Measurements from ENCODE around the gene CDH13. TPM values are rescaled to one million over a fixed set of nuclear protein-coding genes. Genes with fewer than 3 reads are reported as not detected.

Gene CDH13
- total and polyA plus RNA-seq, 2 of the 8 experiments (the other 6 are each of a cell fraction or from before 2014, with no cell fraction given): 2.3 to 2.4 TPM

- Histone ChIP-seq H4K20me1 (replicated peaks in 1 of 2; ENCODE audit: control insufficient read depth in 1 of 2, insufficient read depth in 2 of 2, low read length in 2 of 2) (no peaks in the 10 kb centered on the region), H3K14ac (ENCODE audit: insufficient read length) (no peak overlapping the region), H3K27ac (ENCODE audit: low read depth, low read length) (peak overlapping the region; percentile 65; the same call in 1 of the 2 replicates), H3K4ac (replicated peaks; ENCODE audit: insufficient read length, low read depth, low read length) (no peak overlapping the region), H3K4me2 (ENCODE audit: insufficient read depth in 1 of 2, low read depth in 2 of 2, low read length in 2 of 2) (no peak overlapping the region), H2BK5ac (ENCODE audit: low read depth, low read length) (no peak overlapping the region; the same call in 1 of the 2 replicates), H3K9ac (replicated peaks in 1 of 4; ENCODE audit: extremely low read depth in 1 of 4, low read depth in 3 of 4, low read length in 3 of 4) (0 out of 7 replicates have a peak overlapping the region, but pooled peaks of 1 of the 4 experiments have one; percentile 37), H2BK12ac (ENCODE audit: low read depth, low read length) (no peak overlapping the region; the same call in 1 of the 2 replicates), H4K8ac (ENCODE audit: extremely low read depth, insufficient read depth, low read length) (no peak overlapping the region), H2AK5ac (ENCODE audit: low read depth, low read length) (no peak overlapping the region; the same call in 1 of the 2 replicates), H3K79me1 (ENCODE audit: low read depth, low read length) (0 out of 2 replicates have a peak, but pooled peaks cover 2% of the 10 kb centered on the region), H2AFZ (ENCODE audit: low read length) (no peak overlapping the region), H3K27me3 (replicated peaks in 1 of 4; ENCODE audit: control insufficient read depth in 3 of 4, extremely low read depth in 1 of 4, insufficient read depth in 3 of 4, low read length in 3 of 4) (no peaks in the 10 kb centered on the region), H2BK20ac (ENCODE audit: low read length) (no peak overlapping the region), H3K23ac (ENCODE audit: insufficient read length) (no peak overlapping the region), H4K91ac (replicated peaks; ENCODE audit: insufficient read length, low read length) (no peak overlapping the region), H3K4me3 (ENCODE audit: extremely low read depth in 1 of 4, insufficient read depth in 2 of 4, low read depth in 3 of 4, low read length in 4 of 4) (no peak overlapping the region), H3K36me3 (ENCODE audit: control insufficient read depth in 2 of 4, insufficient read depth in 4 of 4, low read length in 3 of 4) (peaks cover 0 to 17% (median 2%) of the 10 kb centered on the region in 4 experiments; a peak in 4 of 8 replicates), H4K5ac (ENCODE audit: insufficient read length, low read depth, low read length) (no peak overlapping the region), H2BK15ac (ENCODE audit: low read length) (no peak overlapping the region), H3K23me2 (ENCODE audit: low read depth, low read length) (no peaks in the 10 kb centered on the region), H2BK120ac (replicated peaks; ENCODE audit: low read depth, low read length) (no peak overlapping the region), H3K79me2 (ENCODE audit: control insufficient read depth in 1 of 2, insufficient read depth in 2 of 2, low read length in 2 of 2) (peaks cover 0 to 15% of the 10 kb centered on the region in 2 experiments; a peak in 3 of 4 replicates), H3K9me3 (ENCODE audit: insufficient read depth in 2 of 2, low read depth in 1 of 2, low read length in 1 of 2) (no peaks in the 10 kb centered on the region), H3K56ac (replicated peaks; ENCODE audit: insufficient read length, low read depth, low read length) (no peak overlapping the region), H3K4me1 (replicated peaks in 1 of 4; ENCODE audit: control insufficient read depth in 3 of 4, insufficient read depth in 4 of 4, low read length in 3 of 4) (peaks cover 0 to 17% (median 7%) of the 10 kb centered on the region in 4 experiments; a peak in 5 of 7 replicates), H3K18ac (ENCODE audit: extremely low read depth, low read length) (no peak overlapping the region)
- FAIRE-seq: no peak
- ChIA-PET CTCF (ENCODE audit: partially characterized antibody) (interaction anchor here (3.9 kb wide), 1 partner anchor 11 kb away, joined by 21 read pairs; no protein-coding TSS in a partner anchor), POLR2A (ENCODE audit: partially characterized antibody) (interaction anchor here (0.6 to 1.5 kb wide), 5 partner anchors 8 to 101 kb away, joined by 3 to 6 read pairs (median 4); no protein-coding TSS in a partner anchor)
- WGBS, 2 experiments (ENCODE audit: extremely low coverage in 1 of 2, insufficient coverage in 1 of 2, insufficient read length in 1 of 2, insufficient replicate concordance in 2 of 2, low coverage in 1 of 2, low lambda C conversion rate in 2 of 2, missing lambda C conversion rate in 1 of 2): 91% methylated on average over 4 of the region's 4 CpGs; no CpG with 5 or more reads in 1 of the 2 experiments
- no peak for DNase-seq (ENCODE audit: low read depth in 1 of 2, low spot score in 2 of 2)
- TF ChIP-seq SAP30 (IDR thresholded peaks at IDR 0.05; ENCODE audit: insufficient read depth, insufficient replicate concordance, low read length) (no peak), CHD2 (IDR thresholded peaks at IDR 0.05; ENCODE audit: low read length) (no peak), KDM5A (IDR thresholded peaks at IDR 0.05; ENCODE audit: low read length) (no peak), SIRT6 (IDR thresholded peaks at IDR 0.05; ENCODE audit: low read length) (no peak), TCF12 (IDR thresholded peaks at IDR 0.05; ENCODE audit: low read depth, low read length) (no peak), KDM4A (IDR thresholded peaks at IDR 0.05; ENCODE audit: low read depth, low read length, severe bottlenecking) (no peak), SUZ12 (IDR thresholded peaks at IDR 0.05; ENCODE audit: low read length) (no peak), SP4 (IDR thresholded peaks at IDR 0.05; ENCODE audit: low read length) (no peak), SP1 (IDR thresholded peaks at IDR 0.05; ENCODE audit: low read depth, low read length) (no peak), RAD21 (IDR thresholded peaks at IDR 0.05 in 1 of 2, conservative IDR thresholded peaks at IDR 0.05 in 1 of 2; ENCODE audit: low read depth in 2 of 2, low read length in 2 of 2) (no peak), ATF3 (IDR thresholded peaks at IDR 0.05; ENCODE audit: insufficient read depth, low read depth, low read length) (no peak), CTBP2 (IDR thresholded peaks at IDR 0.05; ENCODE audit: borderline replicate concordance, insufficient read depth, insufficient read length, low read length) (no peak), CBX8 (IDR thresholded peaks at IDR 0.05; ENCODE audit: borderline replicate concordance, low read depth, low read length) (no peak)
Measured at GRCh38 chr16:83814659-83814985, 1187.9 kb downstream of the CDH13 start.
